ENCODE results near the gene ORM2.

ORM2 gene

GRCh38 chr9:114304416-114305188 lies 25.1 kb upstream of the ORM2 start:
- Mint-ChIP-seq H3K27me3 (no peaks in the 10 kb centered on the region), H3K27ac (no peak overlapping the region), H3K4me3 (no peak overlapping the region), H3K4me1 (peaks cover 7% of the 10 kb centered on the region), H3K36me3 (no peaks in the 10 kb centered on the region), H3K9me3 (no peaks in the 10 kb centered on the region)

GRCh38 chr9:114307899-114308267 lies 21.8 kb upstream of the ORM2 start:
- H3K27me3 Mint-ChIP-seq, result no peaks in the 10 kb centered on the region
- no peak overlapping the region for H3K4me3 Mint-ChIP-seq
- H3K4me1 Mint-ChIP-seq, result peaks cover 7% of the 10 kb centered on the region
- no peaks in the 10 kb centered on the region for H3K9me3 Mint-ChIP-seq
- H3K27ac Mint-ChIP-seq, result no peak overlapping the region
- no peaks in the 10 kb centered on the region for H3K36me3 Mint-ChIP-seq

GRCh38 chr9:114308361-114308950 lies 21.2 kb upstream of the ORM2 start:
- H3K4me1 Mint-ChIP-seq, result peaks cover 7% of the 10 kb centered on the region
- H3K4me3 Mint-ChIP-seq, result no peak overlapping the region

GRCh38 chr9:114309096-114309495 lies 20.6 kb upstream of the ORM2 start:
- Mint-ChIP-seq H3K4me1 (peaks cover 7% of the 10 kb centered on the region), H3K36me3 (no peaks in the 10 kb centered on the region), H3K9me3 (no peaks in the 10 kb centered on the region), H3K27me3 (no peaks in the 10 kb centered on the region), H3K27ac (no peak overlapping the region), H3K4me3 (no peak overlapping the region)

More at GRCh38 chr9:114308361-114308950, 21.2 kb upstream of the ORM2 start:
- H3K36me3 Mint-ChIP-seq, result no peaks in the 10 kb centered on the region
- no peaks in the 10 kb centered on the region for H3K27me3 Mint-ChIP-seq
- no peaks in the 10 kb centered on the region for H3K9me3 Mint-ChIP-seq
- no peak overlapping the region for H3K27ac Mint-ChIP-seq

GRCh38 chr9:114310471-114311450 lies 18.9 kb upstream of the ORM2 start:
- peaks cover under 1% of the 10 kb centered on the region for H3K4me1 Mint-ChIP-seq
- H3K9me3 Mint-ChIP-seq, result no peaks in the 10 kb centered on the region
- H3K4me3 Mint-ChIP-seq, result no peak overlapping the region
- H3K27me3 Mint-ChIP-seq, result no peaks in the 10 kb centered on the region
- peak overlapping the region; percentile 51 for H3K27ac Mint-ChIP-seq
- H3K36me3 Mint-ChIP-seq, result no peaks in the 10 kb centered on the region

- Mint-ChIP-seq H3K27me3 (no peaks in the 10 kb centered on the region), H3K36me3 (no peaks in the 10 kb centered on the region)
Observed at GRCh38 chr9:114311571-114312512, 17.8 kb upstream of the ORM2 start.

GRCh38 chr9:114312513-114312875 lies 17.2 kb upstream of the ORM2 start:
- Mint-ChIP-seq H3K4me3 (no peak overlapping the region), H3K36me3 (no peaks in the 10 kb centered on the region), H3K27me3 (no peaks in the 10 kb centered on the region), H3K9me3 (no peaks in the 10 kb centered on the region), H3K27ac (no peak overlapping the region), H3K4me1 (no peaks in the 10 kb centered on the region)

More at GRCh38 chr9:114311571-114312512, 17.8 kb upstream of the ORM2 start:
- H3K4me3 Mint-ChIP-seq, result no peak overlapping the region
- H3K9me3 Mint-ChIP-seq, result no peaks in the 10 kb centered on the region
- H3K27ac Mint-ChIP-seq, result no peak overlapping the region
- no peaks in the 10 kb centered on the region for H3K4me1 Mint-ChIP-seq

- no peaks in the 10 kb centered on the region for H3K4me1 Mint-ChIP-seq
- no peak overlapping the region for H3K27ac Mint-ChIP-seq
- H3K36me3 Mint-ChIP-seq, result no peaks in the 10 kb centered on the region
- H3K9me3 Mint-ChIP-seq, result no peaks in the 10 kb centered on the region
- no peaks in the 10 kb centered on the region for H3K27me3 Mint-ChIP-seq
- no peak overlapping the region for H3K4me3 Mint-ChIP-seq
Observed at GRCh38 chr9:114313186-114313585, 16.5 kb upstream of the ORM2 start.

- H3K4me3 Mint-ChIP-seq, result no peak overlapping the region
- no peaks in the 10 kb centered on the region for H3K36me3 Mint-ChIP-seq
- H3K9me3 Mint-ChIP-seq, result no peaks in the 10 kb centered on the region
- no peaks in the 10 kb centered on the region for H3K27me3 Mint-ChIP-seq
- peak overlapping the region; percentile 13 for H3K27ac Mint-ChIP-seq
- H3K4me1 Mint-ChIP-seq, result no peaks in the 10 kb centered on the region
Observed at GRCh38 chr9:114314256-114314867, 15.3 kb upstream of the ORM2 start.

- Mint-ChIP-seq H3K4me3 (no peak overlapping the region), H3K9me3 (no peaks in the 10 kb centered on the region), H3K36me3 (no peaks in the 10 kb centered on the region), H3K27ac (no peak overlapping the region), H3K27me3 (no peaks in the 10 kb centered on the region), H3K4me1 (no peaks in the 10 kb centered on the region)
Observed at GRCh38 chr9:114314881-114315722, 14.6 kb upstream of the ORM2 start.

GRCh38 chr9:114315723-114316363 lies 13.8 kb upstream of the ORM2 start:
- no peaks in the 10 kb centered on the region for H3K4me1 Mint-ChIP-seq
- H3K36me3 Mint-ChIP-seq, result no peaks in the 10 kb centered on the region
- no peaks in the 10 kb centered on the region for H3K9me3 Mint-ChIP-seq
- no peaks in the 10 kb centered on the region for H3K27me3 Mint-ChIP-seq
- H3K4me3 Mint-ChIP-seq, result no peak overlapping the region
- H3K27ac Mint-ChIP-seq, result no peak overlapping the region

GRCh38 chr9:114316605-114317230 lies 13.0 kb upstream of the ORM2 start:
- no peaks in the 10 kb centered on the region for H3K9me3 Mint-ChIP-seq
- no peaks in the 10 kb centered on the region for H3K4me1 Mint-ChIP-seq
- H3K4me3 Mint-ChIP-seq, result no peak overlapping the region
- no peaks in the 10 kb centered on the region for H3K27me3 Mint-ChIP-seq
- no peaks in the 10 kb centered on the region for H3K36me3 Mint-ChIP-seq
- H3K27ac Mint-ChIP-seq, result no peak overlapping the region

- no peaks in the 10 kb centered on the region for H3K9me3 Mint-ChIP-seq
- H3K4me3 Mint-ChIP-seq, result no peak overlapping the region
- no peak overlapping the region for H3K27ac Mint-ChIP-seq
- H3K36me3 Mint-ChIP-seq, result no peaks in the 10 kb centered on the region
- no peaks in the 10 kb centered on the region for H3K4me1 Mint-ChIP-seq
- no peaks in the 10 kb centered on the region for H3K27me3 Mint-ChIP-seq
Observed at GRCh38 chr9:114317665-114318357, 11.9 kb upstream of the ORM2 start.

Data from activated naive CD4-positive, alpha-beta T cell treated with anti-CD3 and anti-CD28 coated beads, Interleukin-2, amount 50 U/mL, for 24 hours (primary cell).